HepG2 (cell line): ENCODE results near the gene ABCB8. TPM values are rescaled to one million over a fixed set of nuclear protein-coding genes. Genes with fewer than 3 reads are reported as not detected.

Source experiments
- AGO1 ChIP-seq: fragments of 200-400 bp; formaldehyde crosslinking; IDR thresholded peaks from 2 replicates; pipeline ENCODE4 v1.6.1; 2017; ENCODE audit warnings: mild to moderate bottlenecking, low read depth, low read length, moderate library complexity; ENCODE audit not compliant: poor library complexity, severe bottlenecking
- ARNTL ChIP-seq: sonication (generic); formaldehyde crosslinking; IDR thresholded peaks from 2 replicates; pipeline ENCODE4 v1.4.0; 2020; ENCODE audit warnings: mild to moderate bottlenecking, missing genetic modification reagents
- ATM ChIP-seq: fragments of 450-650 bp; IDR thresholded peaks from 2 replicates; pipeline ENCODE4 v1.7.1; 2017; ENCODE audit warnings: mild to moderate bottlenecking, borderline replicate concordance
- E2F1 ChIP-seq: sonication (generic); formaldehyde crosslinking; IDR thresholded peaks from 2 replicates; pipeline ENCODE4 v1.5.0; 2020; ENCODE audit warnings: missing genetic modification reagents
- HIC2 ChIP-seq: sonication (generic); formaldehyde crosslinking; IDR thresholded peaks from 2 replicates; pipeline ENCODE4 v1.9.0; 2022; ENCODE audit warnings: low read depth, missing genetic modification reagents
- HNRNPUL1 ChIP-seq: fragments of 200-400 bp; formaldehyde crosslinking; IDR thresholded peaks from 2 replicates; pipeline ENCODE4 v1.6.1; 2017; ENCODE audit warnings: low read depth, mild to moderate bottlenecking, low read length, moderate library complexity
- KDM5A ChIP-seq: fragments of 200-600 bp; sonication (generic); IDR thresholded peaks from 2 replicates; pipeline ENCODE4 v1.7.0; 2018; ENCODE audit warnings: antibody characterized with exemption, mild to moderate bottlenecking, low read length, borderline replicate concordance
- MAFK ChIP-seq, 2 experiments: IDR thresholded peaks in 1 of 2; conservative IDR thresholded peaks in 1 of 2; 2 replicates each; pipeline ENCODE4 v1.6.1; 2011; ENCODE audit warnings: improper control_type of control experiment in 2 of 2, low read length in 2 of 2
- MEIS2 ChIP-seq: sonication (generic); formaldehyde crosslinking; IDR thresholded peaks from 2 replicates; pipeline ENCODE4 v1.9.0; 2021; ENCODE audit warnings: mild to moderate bottlenecking, missing genetic modification reagents
- MXD4 ChIP-seq: IDR thresholded peaks from 2 replicates; pipeline ENCODE4 v1.6.1; 2016; ENCODE audit warnings: mild to moderate bottlenecking, missing biosample characterization, missing genetic modification reagents
- NFE2 ChIP-seq: sonication (generic); formaldehyde crosslinking; IDR thresholded peaks from 2 replicates; pipeline ENCODE4 v1.4.0; 2020; ENCODE audit warnings: missing genetic modification reagents
- RFX3 ChIP-seq: IDR thresholded peaks from 2 replicates; pipeline ENCODE4 v1.6.1; 2016; ENCODE audit warnings: missing biosample characterization, missing genetic modification reagents
- SRSF9 ChIP-seq: fragments of 200-400 bp; formaldehyde crosslinking; IDR thresholded peaks from 2 replicates; pipeline ENCODE4 v1.6.1; 2018; ENCODE audit warnings: borderline replicate concordance, mild to moderate bottlenecking, low read depth, low read length; ENCODE audit not compliant: insufficient read depth, poor library complexity, severe bottlenecking
- TAF1 ChIP-seq: sonication (generic); formaldehyde crosslinking; IDR thresholded peaks from 2 replicates; pipeline ENCODE4 v1.4.0; 2020; ENCODE audit warnings: missing genetic modification reagents
- ZKSCAN1 ChIP-seq: fragments of 150-350 bp; IDR thresholded peaks from 2 replicates; pipeline ENCODE4 v1.6.1; 2014; ENCODE audit warnings: low read length
- ZNF333 ChIP-seq: sonication (generic); formaldehyde crosslinking; IDR thresholded peaks from 2 replicates; pipeline ENCODE4 v1.4.0; 2020; ENCODE audit warnings: mild to moderate bottlenecking, missing genetic modification reagents, borderline replicate concordance
- ZNF362 ChIP-seq: sonication (generic); formaldehyde crosslinking; IDR thresholded peaks from 2 replicates; pipeline ENCODE4 v1.4.0; 2020; ENCODE audit warnings: missing genetic modification reagents, mild to moderate bottlenecking, borderline replicate concordance
- ZNF484 ChIP-seq: sonication (generic); formaldehyde crosslinking; IDR thresholded peaks from 2 replicates; pipeline ENCODE4 v1.5.1; 2020; ENCODE audit warnings: mild to moderate bottlenecking, low read depth, missing genetic modification reagents, borderline replicate concordance
- ZNF605 ChIP-seq: sonication (generic); formaldehyde crosslinking; IDR thresholded peaks from 2 replicates; pipeline ENCODE4 v1.8.0; 2022; ENCODE audit warnings: mild to moderate bottlenecking, missing genetic modification reagents
- ZNF616 ChIP-seq: sonication (generic); formaldehyde crosslinking; IDR thresholded peaks from 2 replicates; pipeline ENCODE4 v1.5.0; 2020; ENCODE audit warnings: low read depth, mild to moderate bottlenecking, missing genetic modification reagents
- ZNF737 ChIP-seq: sonication (generic); formaldehyde crosslinking; IDR thresholded peaks from 2 replicates; pipeline ENCODE4 v1.5.0; 2020; ENCODE audit warnings: missing genetic modification reagents, mild to moderate bottlenecking, borderline replicate concordance
- polyA plus RNA-seq, 8 experiments: library from polyadenylated mRNA; depleted of rRNA in 3 of 8; stranded (reverse) in 7 of 8; unstranded in 1 of 8; fragments of >200 nt; fragmentation: Illumina TruSeq in 4 of 8; extraction: Trizol in 4 of 8; gene quantifications; 2 replicates each; pipeline versions ENCODE4 v1.2.1 to v1.2.3, GENCODE V29; 2011 to 2016; ENCODE audit warnings: low read depth in 4 of 8, missing spikeins in 1 of 8, mixed read lengths in 1 of 8; ENCODE audit not compliant: insufficient read depth in 1 of 8
- total RNA-seq, 5 experiments: library from RNA; depleted of rRNA; stranded (reverse); fragments of >200 nt; fragmentation: Illumina TruSeq; extraction: Trizol; gene quantifications; 2 replicates each; pipeline ENCODE4 v1.2.3, GENCODE V29; 2016; ENCODE audit warnings: low read depth in 1 of 5
- TF ChIP-seq, protein P1 (sequence below): sonication (generic); formaldehyde crosslinking; IDR thresholded peaks from 2 replicates; pipeline ENCODE4 v1.9.0; 2022; ENCODE audit warnings: missing genetic modification reagents, mild to moderate bottlenecking, borderline replicate concordance
- TF ChIP-seq, protein P2 (sequence below): sonication (generic); formaldehyde crosslinking; IDR thresholded peaks from 2 replicates; pipeline ENCODE4 v1.4.0; 2020; ENCODE audit warnings: missing genetic modification reagents

Gene ABCB8
- total and polyA plus RNA-seq, 2 of the 13 experiments (the other 11 are each of a cell fraction or from before 2014, with no cell fraction given) = 6.6 to 16.7 TPM

GRCh38 chr7:151080522-151081169, 52.4 kb downstream of the ABCB8 start, which contains the start of gene FASTK (continued):
- TF ChIP-seq AGO1 (peak; percentile 87), NFE2 (CRISPR knock-in tag) (no peak), ZNF616 (CRISPR knock-in tag) (0 out of 2 replicates have a peak, but pooled peaks have one; percentile 14), ZKSCAN1 (no peak), SRSF9 (no peak), ARNTL (CRISPR knock-in tag) (peak; percentile 49; the same call in 1 of the 2 replicates), HIC2 (CRISPR knock-in tag) (no peak; the same call in 1 of the 2 replicates), KDM5A (peak; percentile 78), TAF1 (CRISPR knock-in tag) (peak; percentile 95), ZNF333 (peak; percentile 89; the same call in 1 of the 2 replicates), ZNF484 (no peak), ATM (no peak), RFX3 (CRISPR knock-in tag) (no peak), MXD4 (CRISPR knock-in tag) (no peak), ZNF362 (0 out of 2 replicates have a peak, but pooled peaks have one; percentile 11), E2F1 (CRISPR knock-in tag) (0 out of 2 replicates have a peak, but pooled peaks have one; percentile 59), MAFK (conservative IDR thresholded peaks at IDR 0.05 in 1 of 2, IDR thresholded peaks at IDR 0.05 in 1 of 2; ENCODE audit: low read length in 2 of 2) (no peak), HNRNPUL1 (0 out of 2 replicates have a peak, but pooled peaks have one; percentile 36), ZNF737 (CRISPR knock-in tag) (no peak), ZNF605 (CRISPR knock-in tag) (peak; percentile 38; the same call in 1 of the 2 replicates), MEIS2 (CRISPR knock-in tag) (peak; percentile 43; the same call in 1 of the 2 replicates)
- TF ChIP-seq, protein P1, sequence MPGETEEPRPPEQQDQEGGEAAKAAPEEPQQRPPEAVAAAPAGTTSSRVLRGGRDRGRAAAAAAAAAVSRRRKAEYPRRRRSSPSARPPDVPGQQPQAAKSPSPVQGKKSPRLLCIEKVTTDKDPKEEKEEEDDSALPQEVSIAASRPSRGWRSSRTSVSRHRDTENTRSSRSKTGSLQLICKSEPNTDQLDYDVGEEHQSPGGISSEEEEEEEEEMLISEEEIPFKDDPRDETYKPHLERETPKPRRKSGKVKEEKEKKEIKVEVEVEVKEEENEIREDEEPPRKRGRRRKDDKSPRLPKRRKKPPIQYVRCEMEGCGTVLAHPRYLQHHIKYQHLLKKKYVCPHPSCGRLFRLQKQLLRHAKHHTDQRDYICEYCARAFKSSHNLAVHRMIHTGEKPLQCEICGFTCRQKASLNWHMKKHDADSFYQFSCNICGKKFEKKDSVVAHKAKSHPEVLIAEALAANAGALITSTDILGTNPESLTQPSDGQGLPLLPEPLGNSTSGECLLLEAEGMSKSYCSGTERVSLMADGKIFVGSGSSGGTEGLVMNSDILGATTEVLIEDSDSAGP (CRISPR knock-in tag) = peak; percentile 61; the same call in 1 of the 2 replicates
- TF ChIP-seq, protein P2, sequence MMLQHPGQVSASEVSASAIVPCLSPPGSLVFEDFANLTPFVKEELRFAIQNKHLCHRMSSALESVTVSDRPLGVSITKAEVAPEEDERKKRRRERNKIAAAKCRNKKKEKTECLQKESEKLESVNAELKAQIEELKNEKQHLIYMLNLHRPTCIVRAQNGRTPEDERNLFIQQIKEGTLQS (CRISPR knock-in tag) = no peak; the same call in 1 of the 2 replicates
